Thyroid gland (tissue), 4 donors: Measurements from ENCODE around the gene HSF2BP.

Source experiments
- POLR2A ChIP-seq, 2 donors: fragments of 450-650 bp; IDR thresholded peaks; one replicate each; pipeline ENCODE4 v1.6.1; 2017; ENCODE audit warnings: antibody characterized with exemption in 2 of 2, mild to moderate bottlenecking in 2 of 2, moderate library complexity in 1 of 2
- TF ChIP-seq, protein P1 (sequence below), 6 experiments: fragments of 200-600 bp in 3 of 6; fragments of 450-650 bp in 3 of 6; sonication (generic) in 3 of 6; IDR thresholded peaks; one replicate each; pipeline ENCODE4 v1.5.1; 2016 to 2019; ENCODE audit warnings: antibody characterized with exemption in 6 of 6, mild to moderate bottlenecking in 2 of 6, inconsistent platforms in 1 of 6, moderate library complexity in 1 of 6

GRCh38 chr21:43598416-43599120 lies 60.7 kb downstream of the HSF2BP start:
- TF ChIP-seq POLR2A (IDR thresholded peaks at IDR 0.05): no peak
- TF ChIP-seq, protein P1, sequence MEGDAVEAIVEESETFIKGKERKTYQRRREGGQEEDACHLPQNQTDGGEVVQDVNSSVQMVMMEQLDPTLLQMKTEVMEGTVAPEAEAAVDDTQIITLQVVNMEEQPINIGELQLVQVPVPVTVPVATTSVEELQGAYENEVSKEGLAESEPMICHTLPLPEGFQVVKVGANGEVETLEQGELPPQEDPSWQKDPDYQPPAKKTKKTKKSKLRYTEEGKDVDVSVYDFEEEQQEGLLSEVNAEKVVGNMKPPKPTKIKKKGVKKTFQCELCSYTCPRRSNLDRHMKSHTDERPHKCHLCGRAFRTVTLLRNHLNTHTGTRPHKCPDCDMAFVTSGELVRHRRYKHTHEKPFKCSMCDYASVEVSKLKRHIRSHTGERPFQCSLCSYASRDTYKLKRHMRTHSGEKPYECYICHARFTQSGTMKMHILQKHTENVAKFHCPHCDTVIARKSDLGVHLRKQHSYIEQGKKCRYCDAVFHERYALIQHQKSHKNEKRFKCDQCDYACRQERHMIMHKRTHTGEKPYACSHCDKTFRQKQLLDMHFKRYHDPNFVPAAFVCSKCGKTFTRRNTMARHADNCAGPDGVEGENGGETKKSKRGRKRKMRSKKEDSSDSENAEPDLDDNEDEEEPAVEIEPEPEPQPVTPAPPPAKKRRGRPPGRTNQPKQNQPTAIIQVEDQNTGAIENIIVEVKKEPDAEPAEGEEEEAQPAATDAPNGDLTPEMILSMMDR (IDR thresholded peaks at IDR 0.05): no peak
